Measurements from ENCODE around the gene AXDND1.
"Not testable (repeated sequence)": the region's sequence is repeated elsewhere in the genome, so short reads cannot be mapped to it uniquely, and the experiment has no call there.

The AXDND1 gene

GRCh38 chr1:179372160-179372559 is 6.4 kb downstream of the AXDND1 start:
- DNase-seq: no peak

GRCh38 chr1:179376223-179376622 is 10.5 kb downstream of the AXDND1 start:
- DNase-seq: no peak

GRCh38 chr1:179380299-179380698 is 14.5 kb downstream of the AXDND1 start:
- no peak for DNase-seq

- DNase-seq: no peak
These were observed 18.3 kb downstream of the AXDND1 start for GRCh38 chr1:179384027-179384426.

- no peak for DNase-seq
These were observed 19.7 kb downstream of the AXDND1 start for GRCh38 chr1:179385510-179385909.

- DNase-seq: no peak
These were observed 27.9 kb downstream of the AXDND1 start for GRCh38 chr1:179393721-179394120.

- not testable (repeated sequence) for DNase-seq
These were observed 33.6 kb downstream of the AXDND1 start for GRCh38 chr1:179399399-179399798.

- not testable (repeated sequence) for DNase-seq
These were observed 52.0 kb downstream of the AXDND1 start for GRCh38 chr1:179417760-179418159.

GRCh38 chr1:179418706-179419105 is 52.9 kb downstream of the AXDND1 start:
- DNase-seq: not testable (repeated sequence)

GRCh38 chr1:179424610-179425009 is 58.8 kb downstream of the AXDND1 start:
- DNase-seq: no peak

GRCh38 chr1:179425186-179425585 is 59.4 kb downstream of the AXDND1 start:
- DNase-seq: no peak

GRCh38 chr1:179437171-179437570 is 71.4 kb downstream of the AXDND1 start:
- DNase-seq: no peak

GRCh38 chr1:179439646-179440045 is 73.9 kb downstream of the AXDND1 start:
- not testable (repeated sequence) for DNase-seq

GRCh38 chr1:179440301-179440700 is 74.5 kb downstream of the AXDND1 start:
- DNase-seq: not testable (repeated sequence)

- DNase-seq: no peak
These were observed 75.2 kb downstream of the AXDND1 start for GRCh38 chr1:179440971-179441370.

GRCh38 chr1:179441501-179441900 is 75.7 kb downstream of the AXDND1 start:
- DNase-seq: no peak

GRCh38 chr1:179442846-179443245 is 77.1 kb downstream of the AXDND1 start:
- DNase-seq: not testable (repeated sequence)

GRCh38 chr1:179445593-179445992 is 79.8 kb downstream of the AXDND1 start:
- no peak for DNase-seq

GRCh38 chr1:179447489-179447888 is 81.7 kb downstream of the AXDND1 start:
- peak; percentile 52 for DNase-seq

- peak; percentile 64 for DNase-seq
These were observed 82.8 kb downstream of the AXDND1 start for GRCh38 chr1:179448437-179449149.

GRCh38 chr1:179459606-179460206 is 93.9 kb downstream of the AXDND1 start:
- not testable (repeated sequence) for DNase-seq

- DNase-seq: not testable (repeated sequence)
These were observed 99.9 kb downstream of the AXDND1 start for GRCh38 chr1:179465661-179466060.

- DNase-seq: no peak
These were observed 108.9 kb downstream of the AXDND1 start for GRCh38 chr1:179474713-179475112.

- peak; percentile 16 for DNase-seq
These were observed 110.7 kb downstream of the AXDND1 start for GRCh38 chr1:179476484-179476883.

GRCh38 chr1:179478370-179478769 is 112.6 kb downstream of the AXDND1 start:
- DNase-seq: no peak
